ENCODE data around the gene ANKRD35.
"Not testable (repeated sequence)": the region's sequence is repeated elsewhere in the genome, so short reads cannot be mapped to it uniquely, and the experiment has no call there.

Gene ANKRD35

GRCh38 chr1:145837656-145838055 is 48.0 kb downstream of the ANKRD35 start:
- no peaks in the 10 kb centered on the region for H3K4me1 ChIP-seq (ENCODE audit: control insufficient read depth in 1 of 2, insufficient read depth in 2 of 2, low read length in 2 of 2)
- H3K9me3 ChIP-seq (ENCODE audit: control insufficient read depth in 1 of 2, low read length in 2 of 2) = no peaks in the 10 kb centered on the region
- H3K27ac ChIP-seq (ENCODE audit: low read depth, low read length) = no peak overlapping the region
- no peak overlapping the region for H3K9ac ChIP-seq (ENCODE audit: low read depth in 1 of 2, low read length in 2 of 2)
- no peak overlapping the region for H3K4me3 ChIP-seq (ENCODE audit: low read depth in 1 of 2, low read length in 2 of 2)
- H3K36me3 ChIP-seq (ENCODE audit: control insufficient read depth in 1 of 2, insufficient read depth in 2 of 2, low read length in 2 of 2) = peaks cover 47 to 93% of the 10 kb centered on the region in 2 donors
- H3K27me3 ChIP-seq (ENCODE audit: control insufficient read depth in 1 of 2, insufficient read depth in 2 of 2, low read length in 2 of 2) = no peaks in the 10 kb centered on the region

GRCh38 chr1:145830810-145831209 is 54.9 kb downstream of the ANKRD35 start:
- H3K4me1 ChIP-seq (ENCODE audit: control insufficient read depth in 1 of 2, insufficient read depth in 2 of 2, low read length in 2 of 2); H3K9me3 ChIP-seq (ENCODE audit: control insufficient read depth in 1 of 2, low read length in 2 of 2): not testable (repeated sequence)
- peaks cover 42 to 95% of the 10 kb centered on the region in 2 donors for H3K36me3 ChIP-seq (ENCODE audit: control insufficient read depth in 1 of 2, insufficient read depth in 2 of 2, low read length in 2 of 2)

GRCh38 chr1:145828367-145829026 is 57.2 kb downstream of the ANKRD35 start:
- no peaks in the 10 kb centered on the region for H3K9me3 ChIP-seq (ENCODE audit: control insufficient read depth in 1 of 2, low read length in 2 of 2)
- peaks cover 37 to 72% of the 10 kb centered on the region in 2 donors for H3K36me3 ChIP-seq (ENCODE audit: control insufficient read depth in 1 of 2, insufficient read depth in 2 of 2, low read length in 2 of 2)
- H3K9ac ChIP-seq (ENCODE audit: low read depth in 1 of 2, low read length in 2 of 2) = no peak overlapping the region
- H3K27me3 ChIP-seq (ENCODE audit: control insufficient read depth in 1 of 2, insufficient read depth in 2 of 2, low read length in 2 of 2) = no peaks in the 10 kb centered on the region
- peaks cover 8 to 12% of the 10 kb centered on the region in 2 donors for H3K4me1 ChIP-seq (ENCODE audit: control insufficient read depth in 1 of 2, insufficient read depth in 2 of 2, low read length in 2 of 2)
- H3K4me3 ChIP-seq (ENCODE audit: low read depth in 1 of 2, low read length in 2 of 2) = no peak overlapping the region
- H3K27ac ChIP-seq (ENCODE audit: low read depth, low read length) = no peak overlapping the region

More at GRCh38 chr1:145830810-145831209, 54.9 kb downstream of the ANKRD35 start:
- not testable (repeated sequence) for H3K9ac ChIP-seq (ENCODE audit: low read depth in 1 of 2, low read length in 2 of 2); H3K27me3 ChIP-seq (ENCODE audit: control insufficient read depth in 1 of 2, insufficient read depth in 2 of 2, low read length in 2 of 2); H3K27ac ChIP-seq (ENCODE audit: low read depth, low read length); H3K4me3 ChIP-seq (ENCODE audit: low read depth in 1 of 2, low read length in 2 of 2)

- Histone ChIP-seq H3K9ac (ENCODE audit: low read depth in 1 of 2, low read length in 2 of 2) (no peak overlapping the region), H3K9me3 (ENCODE audit: control insufficient read depth in 1 of 2, low read length in 2 of 2) (no peaks in the 10 kb centered on the region), H3K27ac (ENCODE audit: low read depth, low read length) (no peak overlapping the region), H3K4me3 (ENCODE audit: low read depth in 1 of 2, low read length in 2 of 2) (no peak overlapping the region), H3K27me3 (ENCODE audit: control insufficient read depth in 1 of 2, insufficient read depth in 2 of 2, low read length in 2 of 2) (no peaks in the 10 kb centered on the region), H3K4me1 (ENCODE audit: control insufficient read depth in 1 of 2, insufficient read depth in 2 of 2, low read length in 2 of 2) (peaks cover 8 to 12% of the 10 kb centered on the region in 2 donors), H3K36me3 (ENCODE audit: control insufficient read depth in 1 of 2, insufficient read depth in 2 of 2, low read length in 2 of 2) (peaks cover 32 to 67% of the 10 kb centered on the region in 2 donors)
Measured at GRCh38 chr1:145827966-145828365, 57.7 kb downstream of the ANKRD35 start.

GRCh38 chr1:145826030-145826429 is 59.6 kb downstream of the ANKRD35 start:
- H3K4me3 ChIP-seq (ENCODE audit: low read depth in 1 of 2, low read length in 2 of 2) = no peak overlapping the region

GRCh38 chr1:145824499-145824842 is 61.2 kb downstream of the ANKRD35 start:
- peaks cover 8 to 12% of the 10 kb centered on the region in 2 donors for H3K4me1 ChIP-seq (ENCODE audit: control insufficient read depth in 1 of 2, insufficient read depth in 2 of 2, low read length in 2 of 2)
- peak overlapping the region; percentile 100 for H3K4me3 ChIP-seq (ENCODE audit: low read depth in 1 of 2, low read length in 2 of 2)
- H3K9ac ChIP-seq (ENCODE audit: low read depth in 1 of 2, low read length in 2 of 2) = peak overlapping the region; percentile 88 to 95
- H3K27me3 ChIP-seq (ENCODE audit: control insufficient read depth in 1 of 2, insufficient read depth in 2 of 2, low read length in 2 of 2) = no peaks in the 10 kb centered on the region
- H3K36me3 ChIP-seq (ENCODE audit: control insufficient read depth in 1 of 2, insufficient read depth in 2 of 2, low read length in 2 of 2) = peaks cover 30 to 33% of the 10 kb centered on the region in 2 donors
- H3K27ac ChIP-seq (ENCODE audit: low read depth, low read length) = peak overlapping the region; percentile 89
- no peaks in the 10 kb centered on the region for H3K9me3 ChIP-seq (ENCODE audit: control insufficient read depth in 1 of 2, low read length in 2 of 2)

More at GRCh38 chr1:145826030-145826429, 59.6 kb downstream of the ANKRD35 start:
- Histone ChIP-seq H3K27me3 (ENCODE audit: control insufficient read depth in 1 of 2, insufficient read depth in 2 of 2, low read length in 2 of 2) (no peaks in the 10 kb centered on the region), H3K9me3 (ENCODE audit: control insufficient read depth in 1 of 2, low read length in 2 of 2) (no peaks in the 10 kb centered on the region), H3K4me1 (ENCODE audit: control insufficient read depth in 1 of 2, insufficient read depth in 2 of 2, low read length in 2 of 2) (peaks cover 8 to 12% of the 10 kb centered on the region in 2 donors), H3K27ac (ENCODE audit: low read depth, low read length) (no peak overlapping the region), H3K9ac (ENCODE audit: low read depth in 1 of 2, low read length in 2 of 2) (no peak overlapping the region), H3K36me3 (ENCODE audit: control insufficient read depth in 1 of 2, insufficient read depth in 2 of 2, low read length in 2 of 2) (peaks cover 32 to 49% of the 10 kb centered on the region in 2 donors)

GRCh38 chr1:145823565-145824498 is 61.8 kb downstream of the ANKRD35 start, which contains the start of the genes POLR3C and RNF115:
Gene POLR3C (plus strand): TSS chr1:145824200. CDS start chr1:145825777, 1,577 bp downstream.
Gene RNF115 (minus strand): TSS chr1:145824095. CDS start chr1:145823873, 222 bp downstream.
- peak within 1 kb of the TSS; percentile 88 to 95 for H3K9ac ChIP-seq (ENCODE audit: low read depth in 1 of 2, low read length in 2 of 2)
- H3K9me3 ChIP-seq (ENCODE audit: control insufficient read depth in 1 of 2, low read length in 2 of 2) = no peaks in the 10 kb centered on the region
- peak within 1 kb of the TSS; percentile 100 for H3K4me3 ChIP-seq (ENCODE audit: low read depth in 1 of 2, low read length in 2 of 2)
- H3K27ac ChIP-seq (ENCODE audit: low read depth, low read length) = peak within 1 kb of the TSS; percentile 89
- H3K4me1 ChIP-seq (ENCODE audit: control insufficient read depth in 1 of 2, insufficient read depth in 2 of 2, low read length in 2 of 2) = peaks cover 8 to 12% of the 10 kb centered on the region in 2 donors
- peaks cover 23 to 27% of the 10 kb centered on the region in 2 donors for H3K36me3 ChIP-seq (ENCODE audit: control insufficient read depth in 1 of 2, insufficient read depth in 2 of 2, low read length in 2 of 2)
- H3K27me3 ChIP-seq (ENCODE audit: control insufficient read depth in 1 of 2, insufficient read depth in 2 of 2, low read length in 2 of 2) = no peaks in the 10 kb centered on the region

GRCh38 chr1:145822779-145823331 is 62.8 kb downstream of the ANKRD35 start:
- H3K4me3 ChIP-seq (ENCODE audit: low read depth in 1 of 2, low read length in 2 of 2); H3K9me3 ChIP-seq (ENCODE audit: control insufficient read depth in 1 of 2, low read length in 2 of 2); H3K27me3 ChIP-seq (ENCODE audit: control insufficient read depth in 1 of 2, insufficient read depth in 2 of 2, low read length in 2 of 2); H3K9ac ChIP-seq (ENCODE audit: low read depth in 1 of 2, low read length in 2 of 2); H3K27ac ChIP-seq (ENCODE audit: low read depth, low read length): not testable (repeated sequence)
- Histone ChIP-seq H3K36me3 (ENCODE audit: control insufficient read depth in 1 of 2, insufficient read depth in 2 of 2, low read length in 2 of 2) (peaks cover 14 to 17% of the 10 kb centered on the region in 2 donors), H3K4me1 (ENCODE audit: control insufficient read depth in 1 of 2, insufficient read depth in 2 of 2, low read length in 2 of 2) (peaks cover 8 to 12% of the 10 kb centered on the region in 2 donors)

- not testable (repeated sequence) for H3K9me3 ChIP-seq (ENCODE audit: control insufficient read depth in 1 of 2, low read length in 2 of 2); H3K9ac ChIP-seq (ENCODE audit: low read depth in 1 of 2, low read length in 2 of 2); H3K4me3 ChIP-seq (ENCODE audit: low read depth in 1 of 2, low read length in 2 of 2); H3K36me3 ChIP-seq (ENCODE audit: control insufficient read depth in 1 of 2, insufficient read depth in 2 of 2, low read length in 2 of 2); H3K27me3 ChIP-seq (ENCODE audit: control insufficient read depth in 1 of 2, insufficient read depth in 2 of 2, low read length in 2 of 2); H3K4me1 ChIP-seq (ENCODE audit: control insufficient read depth in 1 of 2, insufficient read depth in 2 of 2, low read length in 2 of 2); H3K27ac ChIP-seq (ENCODE audit: low read depth, low read length)
Measured at GRCh38 chr1:145818095-145818494, 67.6 kb downstream of the ANKRD35 start.
